Left lung (tissue), 10 donors: ENCODE results near the gene PSMD5. TPM values are rescaled to one million over a fixed set of nuclear protein-coding genes. Genes with fewer than 3 reads are reported as not detected.

Experiments used
- ATAC-seq: fragments of 200-7000 bp; cut with Tn5 transposase; one replicate; pipeline ENCODE4 v1.9.1; 2020; ENCODE audit warnings: moderate library complexity
- DNase-seq, 4 donors: peaks; one replicate each; pipeline ENCODE4 v3.0.0-alpha.2; 2013 to 2020
- H3K27ac ChIP-seq, 2 donors: fragments of 200-600 bp; sonication (generic) in 1 of 2; one replicate each; pipeline versions ENCODE4 v1.5.0 to v1.8.0; 2020 to 2021
- H3K27me3 ChIP-seq, 2 donors: fragments of 200-600 bp; sonication (generic) in 1 of 2; one replicate each; pipeline versions ENCODE4 v1.5.0 to v1.8.0; 2020 to 2021
- H3K36me3 ChIP-seq, 2 donors: fragments of 200-600 bp; sonication (generic) in 1 of 2; one replicate each; pipeline versions ENCODE4 v1.5.0 to v1.8.0; 2020 to 2021
- H3K4me1 ChIP-seq, 2 donors: fragments of 200-600 bp; one replicate each; pipeline ENCODE4 v1.8.0; 2021
- H3K4me3 ChIP-seq, 2 donors: fragments of 200-600 bp; sonication (generic) in 1 of 2; one replicate each; pipeline versions ENCODE4 v1.5.0 to v1.8.0; 2020 to 2021; ENCODE audit warnings: mild to moderate bottlenecking in 1 of 2
- H3K9me3 ChIP-seq, 2 donors: fragments of 200-600 bp; sonication (generic) in 1 of 2; one replicate each; pipeline versions ENCODE4 v1.5.0 to v1.8.0; 2020 to 2021
- CTCF ChIP-seq, 2 donors: fragments of 200-600 bp; sonication (generic) in 1 of 2; IDR thresholded peaks; one replicate each; pipeline versions ENCODE4 v1.5.0 to v1.8.0; 2021; ENCODE audit warnings: antibody characterized with exemption in 2 of 2
- intact Hi-C, 2 donors: fragments of 100-400 bp; cut with DNase I; formaldehyde crosslinking; loops; one replicate each; pipeline versions ENCODE4 v1.11.2 to v1.14.2; 2022
- polyA plus RNA-seq, 6 donors: library from polyadenylated mRNA; unstranded; fragments of 120-200 nt; gene quantifications; one replicate each; pipeline ENCODE4 v1.2.1, GENCODE V29; 2013; ENCODE audit not compliant: insufficient read length in 6 of 6
- total RNA-seq, 2 donors: library from RNA; stranded (reverse); fragmentation: NEBNext Ultra II Directional; extraction: Animal tissue kit (Norgen Biotek cat#: 25700); gene quantifications; one replicate each; pipeline ENCODE4 v1.2.1, GENCODE V29; 2021
- donor health status: DM: no; HTN: yes; CAD: no.
- donor health status: DM: no; HTN: no; CAD: no.

The PSMD5 gene
- total and polyA plus RNA-seq, 8 donors = 34.0 to 52.1 (median 43.6) TPM

- Histone ChIP-seq H3K9me3 (no peaks in the 10 kb centered on the region), H3K27ac (peak overlapping the region; percentile 94), H3K4me1 (peaks cover 2 to 35% of the 10 kb centered on the region in 2 donors), H3K4me3 (peak overlapping the region; percentile 56 to 85), H3K36me3 (peaks cover 0 to 23% of the 10 kb centered on the region in 2 donors), H3K27me3 (no peaks in the 10 kb centered on the region)
- DNase-seq (no peak), ATAC-seq (no peak)
- TF ChIP-seq CTCF (IDR thresholded peaks at IDR 0.05) = no peak
- intact Hi-C loops = no loop called here
These were observed 32.9 kb upstream of the PSMD5 start for GRCh38 chr9:120875643-120875953.

DNA sequence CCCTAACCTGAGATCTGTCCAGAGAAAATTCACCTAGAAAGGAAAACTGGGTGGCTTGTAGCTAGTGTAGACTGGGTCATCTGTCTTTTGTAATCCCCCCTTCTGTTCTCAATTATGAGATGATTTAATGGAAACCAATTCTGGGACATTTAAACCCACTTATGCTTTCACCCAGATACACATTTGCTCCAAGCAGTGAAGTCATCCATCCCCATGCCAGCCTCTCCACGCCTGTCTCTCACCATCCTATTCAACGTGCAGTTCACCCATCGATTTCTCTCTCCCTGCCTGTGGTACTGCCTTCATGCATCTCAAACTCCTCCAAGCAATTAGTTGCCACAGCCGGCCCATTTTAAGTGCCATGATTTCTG, 32.5 kb upstream of the PSMD5 start:
- ATAC-seq (no peak), DNase-seq (no peak)
- Histone ChIP-seq H3K9me3 (no peaks in the 10 kb centered on the region), H3K36me3 (peaks cover 0 to 23% of the 10 kb centered on the region in 2 donors), H3K27me3 (no peaks in the 10 kb centered on the region), H3K4me1 (peaks cover 2 to 35% of the 10 kb centered on the region in 2 donors), H3K27ac (peak overlapping the region; percentile 94), H3K4me3 (peak overlapping the region in 1 of 2 donors; percentile 85)
- no peak for TF ChIP-seq CTCF (IDR thresholded peaks at IDR 0.05)
- intact Hi-C loops = no loop called here

GRCh38 chr9:120874226-120875194, 31.8 kb upstream of the PSMD5 start:
- no peak for DNase-seq
- Histone ChIP-seq H3K4me3 (no peak overlapping the region), H3K9me3 (no peaks in the 10 kb centered on the region), H3K36me3 (peaks cover 0 to 23% of the 10 kb centered on the region in 2 donors), H3K27ac (no peak overlapping the region), H3K27me3 (no peaks in the 10 kb centered on the region), H3K4me1 (peaks cover 2 to 39% of the 10 kb centered on the region in 2 donors)
- no peak for TF ChIP-seq CTCF (IDR thresholded peaks at IDR 0.05)
- ATAC-seq = no peak
- intact Hi-C loops = loop anchor here in 1 of 2 donors (5.0 kb wide), 1 partner anchor 63 kb away; no protein-coding TSS in a partner anchor

- intact Hi-C loops = loop anchor here in 1 of 2 donors (5.0 kb wide), 1 partner anchor 64 kb away; no protein-coding TSS in a partner anchor
- Histone ChIP-seq H3K4me3 (no peak overlapping the region), H3K27ac (peak overlapping the region in 1 of 2 donors; percentile 28), H3K9me3 (no peaks in the 10 kb centered on the region), H3K27me3 (no peaks in the 10 kb centered on the region), H3K36me3 (peaks cover 0 to 23% of the 10 kb centered on the region in 2 donors), H3K4me1 (peaks cover 2 to 44% of the 10 kb centered on the region in 2 donors)
- TF ChIP-seq CTCF (IDR thresholded peaks at IDR 0.05) = no peak
- DNase-seq (peak in 2 of 4 donors; percentile 70 to 80), ATAC-seq (peak; percentile 9)
These were observed 30.8 kb upstream of the PSMD5 start for GRCh38 chr9:120873512-120873911.

DNA sequence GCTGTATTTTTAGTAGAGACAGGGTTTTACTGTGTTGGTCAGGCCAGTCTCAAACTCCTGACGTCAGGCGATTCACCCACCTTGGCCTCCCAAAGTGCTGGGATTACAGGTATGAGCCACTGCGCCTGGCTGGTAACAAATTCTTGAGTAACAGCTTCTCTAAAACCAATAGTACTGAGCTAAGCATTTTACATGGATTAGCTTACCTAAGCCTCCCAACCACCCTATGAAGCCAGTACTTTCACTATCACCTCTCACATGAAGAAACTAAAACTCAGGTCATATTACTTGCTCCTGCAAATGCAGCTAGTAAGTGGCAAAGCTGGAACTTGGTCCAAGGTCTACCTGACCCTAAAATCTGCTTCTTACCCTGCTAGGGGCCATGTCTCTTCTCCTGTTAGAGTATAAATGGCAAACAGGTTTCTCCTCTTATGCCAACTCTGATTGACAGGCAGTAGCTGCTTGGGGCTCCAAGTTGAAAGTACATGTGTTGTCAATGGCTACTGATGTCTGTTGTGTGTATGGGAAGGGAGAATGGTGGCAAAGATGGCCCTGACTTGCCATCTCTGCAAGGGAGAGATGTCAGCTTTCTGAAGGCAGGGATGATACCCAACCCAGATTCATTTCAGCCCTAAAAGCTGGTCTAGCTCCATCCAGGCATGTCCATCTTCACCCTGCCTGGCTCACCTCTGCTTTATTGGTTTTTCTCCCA, 30.2 kb upstream of the PSMD5 start:
- TF ChIP-seq CTCF (IDR thresholded peaks at IDR 0.05) = no peak
- intact Hi-C loops = loop anchor here in 1 of 2 donors (5.0 kb wide), 1 partner anchor 64 kb away; no protein-coding TSS in a partner anchor
- no peak for DNase-seq
- Histone ChIP-seq H3K4me1 (peaks cover 2 to 43% of the 10 kb centered on the region in 2 donors), H3K36me3 (peaks cover 0 to 23% of the 10 kb centered on the region in 2 donors), H3K4me3 (no peak overlapping the region), H3K27me3 (no peaks in the 10 kb centered on the region), H3K27ac (peak overlapping the region in 1 of 2 donors; percentile 28), H3K9me3 (no peaks in the 10 kb centered on the region)
- no peak for ATAC-seq
